Measurements from ENCODE around the gene GRAP2.

GRCh38 chr22:39914584-39914983 is 13.7 kb downstream of the GRAP2 start:
- TF ChIP-seq MXI1 (IDR thresholded peaks at IDR 0.05; ENCODE audit: borderline replicate concordance, low read depth, low read length) (no peak), TBP (CRISPR knock-in tag; IDR thresholded peaks at IDR 0.05) (no peak), REPIN1 (CRISPR knock-in tag; IDR thresholded peaks at IDR 0.05; ENCODE audit: borderline replicate concordance, low read depth) (no peak), FOXP4 (CRISPR knock-in tag; IDR thresholded peaks at IDR 0.05) (no peak)
- TF ChIP-seq, protein P1, sequence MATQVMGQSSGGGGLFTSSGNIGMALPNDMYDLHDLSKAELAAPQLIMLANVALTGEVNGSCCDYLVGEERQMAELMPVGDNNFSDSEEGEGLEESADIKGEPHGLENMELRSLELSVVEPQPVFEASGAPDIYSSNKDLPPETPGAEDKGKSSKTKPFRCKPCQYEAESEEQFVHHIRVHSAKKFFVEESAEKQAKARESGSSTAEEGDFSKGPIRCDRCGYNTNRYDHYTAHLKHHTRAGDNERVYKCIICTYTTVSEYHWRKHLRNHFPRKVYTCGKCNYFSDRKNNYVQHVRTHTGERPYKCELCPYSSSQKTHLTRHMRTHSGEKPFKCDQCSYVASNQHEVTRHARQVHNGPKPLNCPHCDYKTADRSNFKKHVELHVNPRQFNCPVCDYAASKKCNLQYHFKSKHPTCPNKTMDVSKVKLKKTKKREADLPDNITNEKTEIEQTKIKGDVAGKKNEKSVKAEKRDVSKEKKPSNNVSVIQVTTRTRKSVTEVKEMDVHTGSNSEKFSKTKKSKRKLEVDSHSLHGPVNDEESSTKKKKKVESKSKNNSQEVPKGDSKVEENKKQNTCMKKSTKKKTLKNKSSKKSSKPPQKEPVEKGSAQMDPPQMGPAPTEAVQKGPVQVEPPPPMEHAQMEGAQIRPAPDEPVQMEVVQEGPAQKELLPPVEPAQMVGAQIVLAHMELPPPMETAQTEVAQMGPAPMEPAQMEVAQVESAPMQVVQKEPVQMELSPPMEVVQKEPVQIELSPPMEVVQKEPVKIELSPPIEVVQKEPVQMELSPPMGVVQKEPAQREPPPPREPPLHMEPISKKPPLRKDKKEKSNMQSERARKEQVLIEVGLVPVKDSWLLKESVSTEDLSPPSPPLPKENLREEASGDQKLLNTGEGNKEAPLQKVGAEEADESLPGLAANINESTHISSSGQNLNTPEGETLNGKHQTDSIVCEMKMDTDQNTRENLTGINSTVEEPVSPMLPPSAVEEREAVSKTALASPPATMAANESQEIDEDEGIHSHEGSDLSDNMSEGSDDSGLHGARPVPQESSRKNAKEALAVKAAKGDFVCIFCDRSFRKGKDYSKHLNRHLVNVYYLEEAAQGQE (IDR thresholded peaks at IDR 0.05; ENCODE audit: borderline replicate concordance in 1 of 2, low read depth in 1 of 2, low read length in 2 of 2): no peak

Measured in HepG2 (cell line).